Measurements from ENCODE around the gene GABRD. TPM values are rescaled to one million over a fixed set of nuclear protein-coding genes. Genes with fewer than 3 reads are reported as not detected.

The GABRD gene
- total RNA-seq, 3 donors from 2014 or later (not counting 1 experiment from before 2014, with no cell fraction given): 0.19 to 0.33 TPM; not detected in 1

- intact Hi-C loops (cut with micrococcal nuclease): no loop called here
- Histone ChIP-seq H3K4me3 (ENCODE audit: low read length) (no peak overlapping the region), H3K9me3 (ENCODE audit: control insufficient read depth, insufficient read depth, low read length) (no peaks in the 10 kb centered on the region), H3K4me1 (ENCODE audit: control insufficient read depth, insufficient read depth, low read length) (peaks cover 13% of the 10 kb centered on the region), H3K27ac (ENCODE audit: low read length) (no peak overlapping the region), H3K36me3 (ENCODE audit: control insufficient read depth, insufficient read depth, low read length) (no peaks in the 10 kb centered on the region), H3K27me3 (ENCODE audit: control insufficient read depth, insufficient read depth, low read length) (peaks cover 13% of the 10 kb centered on the region)
- TF ChIP-seq, protein P1, sequence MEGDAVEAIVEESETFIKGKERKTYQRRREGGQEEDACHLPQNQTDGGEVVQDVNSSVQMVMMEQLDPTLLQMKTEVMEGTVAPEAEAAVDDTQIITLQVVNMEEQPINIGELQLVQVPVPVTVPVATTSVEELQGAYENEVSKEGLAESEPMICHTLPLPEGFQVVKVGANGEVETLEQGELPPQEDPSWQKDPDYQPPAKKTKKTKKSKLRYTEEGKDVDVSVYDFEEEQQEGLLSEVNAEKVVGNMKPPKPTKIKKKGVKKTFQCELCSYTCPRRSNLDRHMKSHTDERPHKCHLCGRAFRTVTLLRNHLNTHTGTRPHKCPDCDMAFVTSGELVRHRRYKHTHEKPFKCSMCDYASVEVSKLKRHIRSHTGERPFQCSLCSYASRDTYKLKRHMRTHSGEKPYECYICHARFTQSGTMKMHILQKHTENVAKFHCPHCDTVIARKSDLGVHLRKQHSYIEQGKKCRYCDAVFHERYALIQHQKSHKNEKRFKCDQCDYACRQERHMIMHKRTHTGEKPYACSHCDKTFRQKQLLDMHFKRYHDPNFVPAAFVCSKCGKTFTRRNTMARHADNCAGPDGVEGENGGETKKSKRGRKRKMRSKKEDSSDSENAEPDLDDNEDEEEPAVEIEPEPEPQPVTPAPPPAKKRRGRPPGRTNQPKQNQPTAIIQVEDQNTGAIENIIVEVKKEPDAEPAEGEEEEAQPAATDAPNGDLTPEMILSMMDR (IDR thresholded peaks at IDR 0.05): no peak
- H3K27ac Mint-ChIP-seq: no peak overlapping the region
- no peaks in the 10 kb centered on the region for H3K36me3 Mint-ChIP-seq
- no peaks in the 10 kb centered on the region for H3K9me3 Mint-ChIP-seq
- H3K4me1 Mint-ChIP-seq: no peaks in the 10 kb centered on the region
- DNase-seq (peak in 1 of 2 donors; percentile 36), ATAC-seq (peak in 2 of 3 donors; percentile 29 to 48)
- peaks cover 7 to 18% of the 10 kb centered on the region in 2 donors for H3K27me3 Mint-ChIP-seq (ENCODE audit: low read depth in 2 of 2)
- no peak overlapping the region for H3K4me3 Mint-ChIP-seq
- 59% methylated on average over 35 of the region's 39 CpGs for WGBS (ENCODE audit: insufficient coverage)
Measured at GRCh38 chr1:2025491-2025981, 6.4 kb downstream of the GABRD start.

DNA sequence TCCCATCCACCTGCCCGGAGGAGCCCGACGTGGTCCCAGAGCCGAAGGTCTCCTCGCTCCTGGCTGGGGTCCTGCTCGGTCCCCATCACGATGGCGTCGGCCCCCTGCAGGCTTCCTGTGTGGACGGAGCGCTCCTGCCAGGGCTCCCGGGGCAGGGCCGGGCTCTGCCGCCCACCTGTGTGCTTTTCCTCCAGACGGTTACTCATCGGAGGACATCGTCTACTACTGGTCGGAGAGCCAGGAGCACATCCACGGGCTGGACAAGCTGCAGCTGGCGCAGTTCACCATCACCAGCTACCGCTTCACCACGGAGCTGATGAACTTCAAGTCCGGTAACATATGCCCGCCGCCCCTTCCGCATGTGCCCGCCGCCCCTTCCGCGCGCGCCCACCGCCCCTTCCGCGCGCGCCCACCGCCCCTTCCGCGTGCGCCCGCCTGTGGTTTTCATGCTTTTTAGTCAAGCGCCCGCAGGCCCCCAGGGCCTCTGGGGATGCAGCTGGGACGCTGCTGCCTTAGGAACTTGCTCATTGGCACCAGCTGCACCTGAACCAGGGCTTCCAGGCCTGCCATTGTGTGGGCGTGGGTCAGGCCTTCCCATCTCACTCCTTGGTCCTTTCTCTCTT, 8.9 kb downstream of the GABRD start:
- H3K27ac Mint-ChIP-seq: no peak overlapping the region
- Histone ChIP-seq H3K4me3 (ENCODE audit: low read length) (no peak overlapping the region), H3K27me3 (ENCODE audit: control insufficient read depth, insufficient read depth, low read length) (no peaks in the 10 kb centered on the region), H3K4me1 (ENCODE audit: control insufficient read depth, insufficient read depth, low read length) (peaks cover 13% of the 10 kb centered on the region), H3K9me3 (ENCODE audit: control insufficient read depth, insufficient read depth, low read length) (no peaks in the 10 kb centered on the region), H3K36me3 (ENCODE audit: control insufficient read depth, insufficient read depth, low read length) (no peaks in the 10 kb centered on the region), H3K27ac (ENCODE audit: low read length) (no peak overlapping the region)
- WGBS (ENCODE audit: insufficient coverage): 88% methylated on average over 46 of the region's 46 CpGs
- no peaks in the 10 kb centered on the region for H3K4me1 Mint-ChIP-seq
- no peak overlapping the region for H3K4me3 Mint-ChIP-seq
- ATAC-seq (no peak), DNase-seq (no peak)
- no peaks in the 10 kb centered on the region for H3K27me3 Mint-ChIP-seq (ENCODE audit: low read depth in 2 of 2)
- no peaks in the 10 kb centered on the region for H3K36me3 Mint-ChIP-seq
- TF ChIP-seq, protein P1 (IDR thresholded peaks at IDR 0.05): no peak
- H3K9me3 Mint-ChIP-seq: no peaks in the 10 kb centered on the region
- intact Hi-C loops (cut with micrococcal nuclease): no loop called here

GRCh38 chr1:2028870-2029560, 9.9 kb downstream of the GABRD start:
- Histone ChIP-seq H3K27ac (ENCODE audit: low read length) (no peak overlapping the region), H3K27me3 (ENCODE audit: control insufficient read depth, insufficient read depth, low read length) (no peaks in the 10 kb centered on the region), H3K36me3 (ENCODE audit: control insufficient read depth, insufficient read depth, low read length) (no peaks in the 10 kb centered on the region), H3K4me1 (ENCODE audit: control insufficient read depth, insufficient read depth, low read length) (peaks cover 13% of the 10 kb centered on the region), H3K4me3 (ENCODE audit: low read length) (no peak overlapping the region), H3K9me3 (ENCODE audit: control insufficient read depth, insufficient read depth, low read length) (no peaks in the 10 kb centered on the region)
- Mint-ChIP-seq H3K9me3 (no peaks in the 10 kb centered on the region), H3K36me3 (no peaks in the 10 kb centered on the region), H3K27me3 (ENCODE audit: low read depth in 2 of 2) (peaks cover 0 to 3% of the 10 kb centered on the region in 2 donors), H3K4me1 (no peaks in the 10 kb centered on the region), H3K4me3 (no peak overlapping the region), H3K27ac (no peak overlapping the region)
- 89% methylated on average over 26 of the region's 26 CpGs for WGBS (ENCODE audit: insufficient coverage)
- DNase-seq: no peak
- TF ChIP-seq, protein P1 (IDR thresholded peaks at IDR 0.05): no peak
- intact Hi-C loops (cut with micrococcal nuclease): no loop called here
- ATAC-seq: no peak

Data from natural killer cell (primary cell).